ENCODE results near the gene LRBA.

LRBA gene

DNA sequence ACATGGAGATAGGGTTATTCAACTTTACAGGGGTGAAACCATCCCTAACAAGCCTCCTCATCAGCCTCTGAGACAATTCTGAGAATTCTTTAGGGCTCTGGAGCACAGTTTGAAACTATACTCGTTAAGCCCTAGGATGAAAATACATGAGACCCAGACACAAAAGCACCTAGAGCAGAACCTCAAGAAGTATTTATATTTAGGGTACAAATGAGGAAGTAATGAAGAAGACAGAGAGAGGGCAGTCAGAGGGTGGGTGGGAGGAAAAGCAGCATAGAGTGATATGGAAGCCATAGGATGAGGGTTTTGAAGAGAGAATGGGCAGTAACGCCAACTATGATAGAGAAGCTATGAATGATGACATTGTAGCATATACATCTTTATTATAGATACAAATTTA is 686.6 kb downstream of the LRBA start:
- no peak for DNase-seq (ENCODE audit: extremely low read depth, low read depth)
- no peak overlapping the region for H3K4me3 ChIP-seq (replicated peaks; ENCODE audit: low read depth, low read length)
- TF ChIP-seq CTCF (IDR thresholded peaks at IDR 0.05; ENCODE audit: low read depth, low read length, missing control alignments), result no peak

DNA sequence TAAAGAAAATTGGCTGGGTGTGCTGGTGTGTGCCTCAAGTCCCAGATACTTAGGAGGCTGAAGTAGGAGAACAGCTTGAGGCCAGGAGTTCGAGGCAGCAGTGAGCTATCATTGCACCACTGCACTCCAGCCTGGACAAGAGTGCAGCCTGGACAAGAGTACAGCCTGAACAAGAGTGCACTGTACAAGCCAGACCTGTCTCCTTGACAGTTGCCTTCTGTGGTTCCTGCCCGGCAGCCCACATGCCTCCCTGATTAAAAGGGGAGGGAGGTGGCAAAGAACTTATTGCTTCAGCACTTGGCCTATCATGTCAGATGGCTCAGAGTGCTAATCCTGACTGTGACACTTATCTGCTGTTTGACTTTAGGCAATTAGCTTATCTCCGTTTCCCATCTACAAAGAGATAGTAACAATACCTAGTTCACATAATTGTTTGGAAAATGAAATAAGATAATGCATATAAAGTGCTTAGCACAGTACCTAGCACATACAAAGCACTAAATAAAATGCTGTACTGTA is 687.8 kb downstream of the LRBA start:
- H3K4me3 ChIP-seq (replicated peaks; ENCODE audit: low read depth, low read length), result no peak overlapping the region
- TF ChIP-seq CTCF (IDR thresholded peaks at IDR 0.05; ENCODE audit: low read depth, low read length, missing control alignments), result no peak
- DNase-seq (ENCODE audit: extremely low read depth, low read depth), result no peak

DNA sequence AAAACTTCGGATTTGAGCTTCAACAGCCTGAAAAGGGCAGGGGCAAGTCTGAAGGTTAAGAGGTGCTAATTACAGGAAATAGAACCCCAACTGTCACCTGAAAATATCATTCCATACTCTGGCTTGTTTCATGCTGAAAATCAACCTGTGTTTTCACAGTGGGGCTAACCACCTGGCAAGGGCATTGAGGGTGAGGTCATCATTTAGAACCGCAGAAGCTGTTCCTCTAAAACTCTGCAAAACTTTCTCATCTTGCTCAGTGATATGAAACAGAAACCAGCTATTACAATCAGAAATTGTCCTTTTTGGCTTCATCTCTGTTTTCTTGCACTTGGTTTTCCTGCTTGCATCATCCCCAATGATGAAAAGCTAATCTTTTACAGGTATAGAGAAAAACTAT is 689.2 kb downstream of the LRBA start:
- no peak overlapping the region for H3K4me3 ChIP-seq (replicated peaks; ENCODE audit: low read depth, low read length)
- TF ChIP-seq CTCF (IDR thresholded peaks at IDR 0.05; ENCODE audit: low read depth, low read length, missing control alignments), result no peak
- no peak for DNase-seq (ENCODE audit: extremely low read depth, low read depth)

- no peak for TF ChIP-seq CTCF (IDR thresholded peaks at IDR 0.05; ENCODE audit: low read depth, low read length, missing control alignments)
- no peak for DNase-seq (ENCODE audit: extremely low read depth, low read depth)
- H3K4me3 ChIP-seq (replicated peaks; ENCODE audit: low read depth, low read length), result no peak overlapping the region
These were observed 691.4 kb downstream of the LRBA start for GRCh38 chr4:150323406-150324325.

DNA sequence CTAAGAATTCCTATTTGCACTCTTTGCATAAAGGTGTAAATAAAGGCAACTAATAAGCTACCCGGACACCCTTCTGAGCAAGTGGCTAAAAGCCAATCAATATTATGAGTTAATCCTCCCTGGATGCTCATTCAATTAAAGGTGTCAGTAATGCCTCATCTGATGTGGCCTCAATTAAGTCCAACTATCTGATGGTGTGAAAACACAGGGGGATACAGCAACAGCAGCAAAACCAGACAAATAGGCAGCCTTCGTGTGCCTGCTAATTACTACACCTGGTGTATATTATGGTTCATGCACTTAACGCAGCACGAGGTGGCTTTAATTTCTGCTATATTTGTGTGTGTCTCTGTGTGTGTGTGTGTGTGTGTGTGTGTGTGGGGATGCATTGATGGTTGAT is 692.4 kb downstream of the LRBA start:
- no peak for TF ChIP-seq CTCF (IDR thresholded peaks at IDR 0.05; ENCODE audit: low read depth, low read length, missing control alignments)
- no peak for DNase-seq (ENCODE audit: extremely low read depth, low read depth)
- no peak overlapping the region for H3K4me3 ChIP-seq (replicated peaks; ENCODE audit: low read depth, low read length)

GRCh38 chr4:150321113-150321512 is 694.0 kb downstream of the LRBA start:
- DNase-seq (ENCODE audit: extremely low read depth, low read depth), result no peak
- no peak for TF ChIP-seq CTCF (IDR thresholded peaks at IDR 0.05; ENCODE audit: low read depth, low read length, missing control alignments)
- H3K4me3 ChIP-seq (replicated peaks; ENCODE audit: low read depth, low read length), result no peak overlapping the region
